Mammary epithelial cell (primary cell): ENCODE results near the gene FBXL17.

Experiments used
- CTCF ChIP-seq, 2 donors: IDR thresholded peaks in 1 of 2; conservative IDR thresholded peaks in 1 of 2; 2 replicates each; pipeline ENCODE4 v1.5.1; 2011 to 2012; ENCODE audit warnings: inconsistent platforms in 2 of 2, low read length in 2 of 2, mild to moderate bottlenecking in 2 of 2, control low read depth in 1 of 2, low read depth in 1 of 2; ENCODE audit not compliant: insufficient read depth in 1 of 2; ENCODE audit errors: extremely low read depth in 1 of 2
- EZH2 ChIP-seq: IDR thresholded peaks from 2 replicates; pipeline ENCODE4 v1.6.1; 2012; ENCODE audit warnings: low read length, inconsistent platforms, borderline replicate concordance

- TF ChIP-seq EZH2 (no peak), CTCF (conservative IDR thresholded peaks at IDR 0.05 in 1 of 2, IDR thresholded peaks at IDR 0.05 in 1 of 2; ENCODE audit: extremely low read depth in 1 of 2, insufficient read depth in 1 of 2, low read depth in 1 of 2, low read length in 2 of 2) (no peak)
Measured at GRCh38 chr5:108145351-108145750, 236.5 kb downstream of the FBXL17 start.
